GM19395 (cell line): ENCODE results near the gene CAMKMT.

ENCODE experiments used
- ATAC-seq: cut with Tn5 transposase; IDR thresholded peaks from one replicate; pipeline ENCODE4 v1.9.1; 2021; ENCODE audit warnings: mild to moderate bottlenecking, moderate library complexity; ENCODE audit not compliant: unreplicated experiment

CAMKMT gene

DNA sequence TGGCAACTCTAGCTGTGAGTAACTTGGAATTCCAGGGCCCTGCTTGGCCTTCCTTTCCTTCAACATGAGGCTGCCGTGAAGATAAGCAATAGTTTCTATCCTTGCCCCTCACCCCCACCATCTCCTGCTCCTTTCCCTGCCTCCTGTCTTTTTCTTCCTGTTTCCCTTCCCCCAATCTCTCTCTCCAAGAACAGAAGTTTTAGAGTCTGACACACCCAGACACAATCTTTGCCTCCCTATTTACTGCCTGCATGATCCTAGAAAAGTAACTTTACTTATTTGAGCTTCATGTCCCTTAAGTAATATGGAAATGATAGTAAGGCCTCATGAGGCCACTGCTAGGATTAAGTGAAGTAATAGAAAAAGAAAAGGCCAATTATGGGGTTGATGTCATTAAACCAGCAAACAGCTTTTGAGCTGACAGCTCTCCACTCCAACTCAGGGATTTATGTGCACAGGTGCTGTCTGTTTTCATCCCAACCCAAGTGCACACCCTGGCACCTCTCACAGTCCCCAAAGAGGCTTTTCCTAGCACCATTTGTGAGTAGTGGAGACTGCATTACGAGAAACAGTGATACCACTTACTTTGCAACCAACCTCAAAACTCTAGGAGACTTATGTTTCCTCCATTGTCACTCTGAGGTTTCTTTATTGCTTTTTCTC is 456.1 kb downstream of the CAMKMT start:
- ATAC-seq, result no peak

DNA sequence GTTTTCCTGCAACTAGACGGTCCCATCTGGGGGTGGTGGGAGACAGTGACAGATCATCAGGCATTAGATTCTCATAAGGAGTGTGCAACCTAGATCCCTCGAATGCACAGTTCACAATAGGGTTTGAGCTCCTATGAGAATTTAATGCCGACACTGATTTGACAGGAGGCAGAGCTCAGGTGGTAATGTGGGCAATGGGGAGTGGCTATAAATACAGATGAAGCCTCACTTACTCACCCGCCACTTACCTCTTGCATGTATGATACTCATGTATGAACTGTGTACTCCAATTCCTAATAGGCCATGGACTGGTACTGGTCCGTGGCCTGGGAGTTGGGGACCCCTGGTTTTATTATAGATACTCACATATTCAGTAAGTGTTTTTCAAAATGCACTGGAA is 457.3 kb downstream of the CAMKMT start:
- ATAC-seq, result no peak

DNA sequence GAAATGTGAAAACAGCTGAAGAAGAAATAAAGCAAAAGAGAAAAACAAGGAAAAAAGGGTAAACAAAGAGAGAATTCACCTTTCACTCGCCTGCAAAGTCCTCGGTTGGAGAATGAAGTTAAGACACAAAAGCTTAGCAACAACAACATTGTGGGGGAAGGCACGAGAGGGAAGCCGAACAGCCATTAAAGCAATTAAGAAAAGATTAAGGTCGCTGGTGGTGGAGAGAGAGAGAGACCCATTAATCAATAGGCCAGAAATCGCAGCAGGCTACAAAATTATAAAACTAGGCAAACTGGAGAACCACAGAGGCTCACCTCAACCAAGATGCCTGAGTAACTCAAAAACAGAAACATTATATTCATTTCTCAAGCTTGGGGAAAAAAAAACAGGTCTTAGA is 459.8 kb downstream of the CAMKMT start:
- no peak for ATAC-seq

- no peak for ATAC-seq
Observed at GRCh38 chr2:44822174-44822573, 460.4 kb downstream of the CAMKMT start.
